OCI-LY7 (cell line): Measurements from ENCODE around the gene PKN2. TPM values are rescaled to one million over a fixed set of nuclear protein-coding genes. Genes with fewer than 3 reads are reported as not detected.

ENCODE experiments used
- Bru-seq: library from RNA; stranded (reverse); fragments of 400-500 nt; gene quantifications from one replicate; lab custom pipeline; 2021; lab: Mats Ljungman, UMichigan
- BruChase-seq, 2 experiments: library from RNA; stranded (reverse); fragments of 400-500 nt; gene quantifications; one replicate each; lab custom pipeline; 2021; lab: Mats Ljungman, UMichigan
- BruUV-seq: library from RNA; stranded (reverse); fragments of 400-500 nt; replicated peaks from 2 replicates; lab custom pipeline; 2021; lab: Mats Ljungman, UMichigan
- CTCF ChIA-PET: fragments of 300-600 bp; sonication (Branson Sonifier 250); formaldehyde crosslinking; loops from one replicate; lab custom pipeline; 2022; ENCODE audit warnings: antibody characterized with exemption; ENCODE audit not compliant: unreplicated experiment; lab: Charles Lee
- POLR2A ChIA-PET: fragments of 300-600 bp; sonication (Branson Sonifier 250); formaldehyde crosslinking; loops from one replicate; lab custom pipeline; 2022; ENCODE audit warnings: antibody characterized with exemption; lab: Charles Lee
- DNase-seq: peaks from one replicate; pipeline ENCODE4 v3.0.0-alpha.2; 2015; ENCODE audit warnings: low spot score
- H2AFZ ChIP-seq: fragments of 200-600 bp; sonication (generic), shearing (Covaris generic); 2 replicates; pipeline ENCODE4 v1.6.1; 2014; ENCODE audit warnings: mild to moderate bottlenecking, antibody characterized with exemption, low read length, moderate library complexity
- H3K27ac ChIP-seq: fragments of 200-600 bp; sonication (generic); 2 replicates; pipeline ENCODE4 v1.5.1; 2014; ENCODE audit warnings: mixed run types, low read depth, mild to moderate bottlenecking, moderate library complexity, low read length, inconsistent platforms; ENCODE audit not compliant: poor library complexity, severe bottlenecking
- H3K36me3 ChIP-seq: fragments of 200-600 bp; sonication (generic); 2 replicates; pipeline ENCODE4 v1.6.1; 2014; ENCODE audit warnings: mild to moderate bottlenecking, antibody characterized with exemption, low read length, moderate library complexity, mixed read lengths; ENCODE audit not compliant: insufficient read depth
- H3K4me1 ChIP-seq: fragments of 200-600 bp; sonication (generic); 2 replicates; pipeline ENCODE4 v1.5.1; 2014; ENCODE audit warnings: mild to moderate bottlenecking, low read length; ENCODE audit not compliant: insufficient read depth, poor library complexity, severe bottlenecking
- H3K4me2 ChIP-seq: fragments of 200-600 bp; sonication (generic); 2 replicates; pipeline ENCODE4 v1.6.1; 2014; ENCODE audit warnings: mild to moderate bottlenecking, low read length
- H3K4me3 ChIP-seq: fragments of 200-600 bp; sonication (generic); 2 replicates; pipeline ENCODE4 v1.5.1; 2014; ENCODE audit warnings: mild to moderate bottlenecking, low read depth, low read length; ENCODE audit not compliant: poor library complexity, severe bottlenecking
- H3K79me2 ChIP-seq: fragments of 200-600 bp; sonication (generic); 2 replicates; pipeline ENCODE4 v1.6.1; 2016; ENCODE audit warnings: low read depth, mild to moderate bottlenecking, low read length, moderate library complexity, mixed read lengths; ENCODE audit not compliant: insufficient read depth
- H3K9me2 ChIP-seq: fragments of 200-600 bp; sonication (generic); 2 replicates; pipeline ENCODE4 v1.6.1; 2016; ENCODE audit warnings: mild to moderate bottlenecking, low read length, mixed read lengths; ENCODE audit not compliant: insufficient read depth
- H3K9me3 ChIP-seq: fragments of 200-600 bp; sonication (generic); 2 replicates; pipeline ENCODE4 v1.6.1; 2014; ENCODE audit warnings: mild to moderate bottlenecking, mixed run types, low read length, mixed read lengths
- H4K20me1 ChIP-seq: fragments of 200-600 bp; sonication (generic); 2 replicates; pipeline ENCODE4 v1.6.1; 2014; ENCODE audit warnings: mild to moderate bottlenecking, antibody characterized with exemption, low read length, moderate library complexity, mixed read lengths; ENCODE audit not compliant: insufficient read depth
- CTCF ChIP-seq: fragments of 200-600 bp; sonication (generic); conservative IDR thresholded peaks from 2 replicates; pipeline ENCODE4 v1.5.1; 2014; ENCODE audit warnings: mild to moderate bottlenecking, antibody characterized with exemption, low read length, moderate library complexity, mixed read lengths
- EZH2phosphoT487 ChIP-seq: fragments of 200-600 bp; sonication (generic); IDR thresholded peaks from 2 replicates; pipeline ENCODE4 v1.6.1; 2018; ENCODE audit warnings: low read depth, borderline replicate concordance, mild to moderate bottlenecking, mixed run types, antibody characterized with exemption, low read length, moderate library complexity, mixed read lengths
- intact Hi-C: fragments of 100-400 bp; cut with micrococcal nuclease; formaldehyde crosslinking; loops from one replicate; pipeline ENCODE4 v1.10.0; 2022; ENCODE audit not compliant: unreplicated experiment
- long read RNA-seq: library from polyadenylated mRNA; stranded (forward); transcript quantifications from one replicate; pipeline ENCODE4 v2.0.0, GENCODE V29; 2022
- total RNA-seq, 2 experiments: library from RNA; depleted of rRNA in 1 of 2; stranded (reverse); fragments of >200 nt in 1 of 2; shearing (Covaris generic) in 1 of 2; gene quantifications; 2 replicates each; pipeline ENCODE4 v1.2.3, GENCODE V29; 2014 to 2022

Gene PKN2
- total RNA-seq (2014; rRNA removed; shearing (Covaris generic)) (19.3 and 22.3 TPM in 2 replicates), total RNA-seq (2022) (28.2 and 31.4 TPM in 2 replicates), Bru-seq, nascent RNA (percentile 89 among the genes with signal in this experiment), BruChase-seq, experiment 1, labeled RNA remaining after a 6-hour chase (percentile 73 among the genes with signal in this experiment), BruChase-seq, experiment 2, labeled RNA remaining after a 2-hour chase (percentile 80 among the genes with signal in this experiment)
- long read RNA-seq, full-length matches to known transcripts, result 6 of 15 reads
- long read RNA-seq, partial matches to known transcripts, result 5 of 15 reads
- long read RNA-seq, other reads (novel, unspliced or antisense), result 4 of 15 reads

DNA sequence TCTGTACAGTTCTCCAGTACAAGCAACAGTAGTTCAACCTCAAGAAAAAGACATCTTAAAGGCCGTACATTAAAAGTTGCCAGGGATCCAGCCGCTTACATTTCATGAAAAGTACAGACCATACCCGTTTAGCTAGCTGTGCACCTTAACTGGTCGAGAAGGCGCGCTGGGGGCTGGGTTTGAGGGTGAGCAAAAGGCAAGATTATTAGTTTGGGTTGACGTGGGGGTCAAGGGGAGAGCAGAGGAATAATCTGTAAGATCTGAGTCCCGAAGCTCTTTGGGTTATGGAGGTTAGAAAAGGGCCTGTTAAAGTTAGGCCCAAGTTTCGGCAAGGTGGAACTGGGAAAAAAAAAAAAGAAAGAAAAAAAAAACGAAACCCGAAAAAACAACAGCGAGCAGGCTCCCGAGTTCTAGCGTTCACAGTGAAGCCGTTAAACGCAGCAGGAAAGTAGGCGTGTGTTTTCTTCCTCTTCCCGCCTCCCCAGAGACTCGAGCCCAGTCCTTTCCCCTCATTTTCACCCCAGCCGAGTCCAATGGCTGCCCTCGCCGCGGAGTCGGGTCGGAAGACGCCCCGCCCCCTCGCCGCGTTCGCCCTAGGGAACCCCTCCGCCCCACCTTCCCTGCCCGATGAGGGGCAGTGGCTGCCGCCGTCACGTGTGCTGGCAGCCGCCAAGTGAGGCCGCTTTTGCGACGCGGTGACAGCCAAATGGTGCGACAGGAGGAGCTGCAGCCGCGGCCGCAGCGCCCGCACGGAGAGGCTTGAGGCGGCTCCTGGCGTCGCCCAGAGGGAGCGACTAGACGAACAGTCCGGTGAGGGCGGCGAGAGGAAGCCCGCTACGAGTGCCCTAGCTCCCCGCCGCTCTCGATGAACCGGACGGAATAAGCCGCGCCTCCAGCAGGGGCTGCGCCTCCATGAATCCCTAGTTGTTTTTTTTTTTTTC, at the start of gene PKN2:
Gene PKN2, plus strand, starts transcription at position 733 of the 941 bp plus-strand sequence. CDS start 308 bp downstream, outside the sequence.
- Histone ChIP-seq H3K4me3 (peak within 1 kb of the TSS; percentile 90), H3K9me2 (no peaks in the 10 kb centered on the region), H4K20me1 (peaks cover 27% of the 10 kb centered on the region), H3K4me1 (peaks cover 20% of the 10 kb centered on the region), H3K27ac (peak within 1 kb of the TSS; percentile 87), H3K36me3 (peaks cover 18% of the 10 kb centered on the region), H2AFZ (peak within 1 kb of the TSS; percentile 88), H3K9me3 (no peaks in the 10 kb centered on the region), H3K79me2 (peaks cover 49% of the 10 kb centered on the region), H3K4me2 (peak within 1 kb of the TSS; percentile 98)
- TF ChIP-seq EZH2phosphoT487 (no peak), CTCF (no peak)
- ChIA-PET CTCF (interaction anchor here (0.6 to 1.6 kb wide), 4 partner anchors 8 to 207 kb away, joined by 3 to 4 read pairs (median 3); partner anchors contain the start of gene GTF2B), POLR2A (interaction anchor here (0.6 to 5.9 kb wide), 24 partner anchors 9 to 1250 kb away, joined by 3 to 43 read pairs (median 4); partner anchors contain the start of gene GTF2B)
- peak; percentile 99 for DNase-seq
- intact Hi-C loops, result loop anchor here (1.0 to 2.0 kb wide), 2 partner anchors 207 to 1349 kb away; partner anchors contain the start of gene GTF2B
- BruUV-seq, result TSS peak; percentile 95

GRCh38 chr1:88634538-88634937, 49.5 kb upstream of the PKN2 start:
- no TSS peak for BruUV-seq
- intact Hi-C loops, result no loop called here
- POLR2A ChIA-PET, result interaction anchor here (0.7 kb wide), 1 partner anchor 8 kb away, joined by 4 read pairs; no protein-coding TSS in a partner anchor

More at GRCh38 chr1:88634538-88634937, 49.5 kb upstream of the PKN2 start:
- TF ChIP-seq CTCF (no peak), EZH2phosphoT487 (no peak)
- Histone ChIP-seq H3K4me2 (no peak overlapping the region), H3K36me3 (no peaks in the 10 kb centered on the region), H3K9me2 (no peaks in the 10 kb centered on the region), H2AFZ (no peak overlapping the region), H3K9me3 (peaks cover 8% of the 10 kb centered on the region; the same call in 1 of the 2 replicates), H3K4me1 (no peaks in the 10 kb centered on the region), H3K4me3 (no peak overlapping the region), H3K27ac (no peak overlapping the region), H4K20me1 (no peaks in the 10 kb centered on the region), H3K79me2 (no peaks in the 10 kb centered on the region)
- no peak for DNase-seq
- CTCF ChIA-PET, result interaction anchor here (0.6 kb wide), 1 partner anchor 10 kb away, joined by 8 read pairs; no protein-coding TSS in a partner anchor
